ENCODE results near the gene BMP6.

- no peak for TF ChIP-seq CTCF (IDR thresholded peaks at IDR 0.05; ENCODE audit: borderline replicate concordance, extremely low read depth, low read length, poor library complexity, severe bottlenecking)
- no peak for TF ChIP-seq EZH2 (IDR thresholded peaks at IDR 0.05; ENCODE audit: borderline replicate concordance, low read depth, low read length, severe bottlenecking)
These were observed 156.8 kb downstream of the BMP6 start for GRCh38 chr6:7882505-7883257.
